Loucy (cell line): Measurements from ENCODE around the gene TMEM163.

Experiments used
- CTCF ChIP-seq: fragments of 200-600 bp; sonication (generic); conservative IDR thresholded peaks from 2 replicates; pipeline ENCODE4 v1.5.1; 2014; ENCODE audit warnings: mild to moderate bottlenecking, antibody characterized with exemption, low read length
- EZH2phosphoT487 ChIP-seq: fragments of 200-600 bp; IDR thresholded peaks from 2 replicates; pipeline ENCODE4 v1.6.1; 2018; ENCODE audit warnings: antibody characterized with exemption, mild to moderate bottlenecking, moderate library complexity, borderline replicate concordance

DNA sequence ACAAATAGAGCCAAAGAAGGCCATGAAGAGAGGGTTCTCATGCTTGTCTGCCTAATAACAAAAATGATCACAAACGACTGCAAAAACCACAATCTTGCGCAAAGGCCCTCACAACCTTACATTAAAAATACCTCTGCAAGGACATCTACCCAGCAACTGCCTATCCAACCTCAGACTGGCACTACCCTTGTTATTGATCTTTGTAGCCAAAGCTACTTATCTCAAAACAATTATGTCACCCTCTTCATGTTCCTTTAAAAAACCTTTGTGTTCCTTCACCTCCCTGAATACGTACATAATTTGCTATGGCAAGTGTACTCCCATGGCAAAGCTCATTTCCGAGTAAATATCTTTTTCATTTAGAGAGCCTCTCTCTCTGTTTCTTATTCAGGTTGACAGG lies 44.1 kb downstream of the TMEM163 start:
- no peak for TF ChIP-seq CTCF
- no peak for TF ChIP-seq EZH2phosphoT487
